Measurements from ENCODE around the gene PRDM16.

PRDM16 gene

GRCh38 chr1:3226701-3227350, 157.8 kb downstream of the PRDM16 start:
- peaks cover 12% of the 10 kb centered on the region for H3K4me1 ChIP-seq (ENCODE audit: insufficient read depth, low read length, poor library complexity, severe bottlenecking)
- H3K4me2 ChIP-seq (ENCODE audit: low read depth, low read length, poor library complexity, severe bottlenecking): no peak overlapping the region
- TF ChIP-seq EZH2phosphoT487 (IDR thresholded peaks at IDR 0.05; ENCODE audit: borderline replicate concordance) (no peak), CTCF (conservative IDR thresholded peaks at IDR 0.05; ENCODE audit: low read length) (no peak)

GRCh38 chr1:3227351-3227704, 158.3 kb downstream of the PRDM16 start:
- Histone ChIP-seq H3K4me1 (ENCODE audit: insufficient read depth, low read length, poor library complexity, severe bottlenecking) (peaks cover 12% of the 10 kb centered on the region), H3K9me3 (ENCODE audit: insufficient read depth, low read depth, low read length) (no peaks in the 10 kb centered on the region), H3K9me2 (replicated peaks; ENCODE audit: low read depth, low read length) (no peaks in the 10 kb centered on the region), H4K20me1 (ENCODE audit: insufficient read depth, low read length, poor library complexity, severe bottlenecking) (no peaks in the 10 kb centered on the region), H3K79me2 (ENCODE audit: insufficient read depth, low read length) (no peaks in the 10 kb centered on the region), H3K27me3 (ENCODE audit: insufficient read depth, low read length, poor library complexity, severe bottlenecking) (no peaks in the 10 kb centered on the region), H3K36me3 (ENCODE audit: insufficient read depth, low read length) (no peaks in the 10 kb centered on the region), H3K9ac (ENCODE audit: low read depth, low read length, poor library complexity, severe bottlenecking) (no peak overlapping the region), H2AFZ (ENCODE audit: low read length) (no peak overlapping the region), H3F3A (ENCODE audit: low read depth) (no peaks in the 10 kb centered on the region), H3K4me2 (ENCODE audit: low read depth, low read length, poor library complexity, severe bottlenecking) (no peak overlapping the region), H3K4me3 (ENCODE audit: low read length, poor library complexity, severe bottlenecking) (no peak overlapping the region)
- TF ChIP-seq CTCF (conservative IDR thresholded peaks at IDR 0.05; ENCODE audit: low read length): no peak
- no peak for TF ChIP-seq EZH2phosphoT487 (IDR thresholded peaks at IDR 0.05; ENCODE audit: borderline replicate concordance)

More at GRCh38 chr1:3226701-3227350, 157.8 kb downstream of the PRDM16 start:
- Histone ChIP-seq H4K20me1 (ENCODE audit: insufficient read depth, low read length, poor library complexity, severe bottlenecking) (no peaks in the 10 kb centered on the region), H3F3A (ENCODE audit: low read depth) (no peaks in the 10 kb centered on the region), H3K27me3 (ENCODE audit: insufficient read depth, low read length, poor library complexity, severe bottlenecking) (no peaks in the 10 kb centered on the region), H3K9me3 (ENCODE audit: insufficient read depth, low read depth, low read length) (no peaks in the 10 kb centered on the region), H3K79me2 (ENCODE audit: insufficient read depth, low read length) (no peaks in the 10 kb centered on the region), H2AFZ (ENCODE audit: low read length) (no peak overlapping the region), H3K9ac (ENCODE audit: low read depth, low read length, poor library complexity, severe bottlenecking) (no peak overlapping the region), H3K4me3 (ENCODE audit: low read length, poor library complexity, severe bottlenecking) (no peak overlapping the region), H3K9me2 (replicated peaks; ENCODE audit: low read depth, low read length) (no peaks in the 10 kb centered on the region), H3K36me3 (ENCODE audit: insufficient read depth, low read length) (no peaks in the 10 kb centered on the region)

- Histone ChIP-seq H3K9ac (ENCODE audit: low read depth, low read length, poor library complexity, severe bottlenecking) (no peak overlapping the region), H3K79me2 (ENCODE audit: insufficient read depth, low read length) (no peaks in the 10 kb centered on the region), H3K4me2 (ENCODE audit: low read depth, low read length, poor library complexity, severe bottlenecking) (no peak overlapping the region), H3F3A (ENCODE audit: low read depth) (no peaks in the 10 kb centered on the region), H3K4me3 (ENCODE audit: low read length, poor library complexity, severe bottlenecking) (no peak overlapping the region), H3K27me3 (ENCODE audit: insufficient read depth, low read length, poor library complexity, severe bottlenecking) (no peaks in the 10 kb centered on the region), H2AFZ (ENCODE audit: low read length) (no peak overlapping the region), H3K9me3 (ENCODE audit: insufficient read depth, low read depth, low read length) (no peaks in the 10 kb centered on the region), H3K9me2 (replicated peaks; ENCODE audit: low read depth, low read length) (no peaks in the 10 kb centered on the region), H3K36me3 (ENCODE audit: insufficient read depth, low read length) (no peaks in the 10 kb centered on the region), H4K20me1 (ENCODE audit: insufficient read depth, low read length, poor library complexity, severe bottlenecking) (no peaks in the 10 kb centered on the region), H3K4me1 (ENCODE audit: insufficient read depth, low read length, poor library complexity, severe bottlenecking) (peaks cover 12% of the 10 kb centered on the region)
- TF ChIP-seq EZH2phosphoT487 (IDR thresholded peaks at IDR 0.05; ENCODE audit: borderline replicate concordance): no peak
- TF ChIP-seq CTCF (conservative IDR thresholded peaks at IDR 0.05; ENCODE audit: low read length): no peak
Observed at GRCh38 chr1:3227893-3228292, 158.9 kb downstream of the PRDM16 start.
